Omental fat pad (tissue), 4 donors: ENCODE results near the gene AQP3. TPM values are rescaled to one million over a fixed set of nuclear protein-coding genes. Genes with fewer than 3 reads are reported as not detected.
"Not testable (repeated sequence)": the region's sequence is repeated elsewhere in the genome, so short reads cannot be mapped to it uniquely, and the experiment has no call there.

Experiments
- ATAC-seq: fragments of 150-250 bp; one replicate; pipeline ENCODE4 v1.9.1; 2016; ENCODE audit warnings: mild to moderate bottlenecking, moderate library complexity; ENCODE audit not compliant: low FRiP score
- DNase-seq: peaks from one replicate; pipeline ENCODE4 v3.0.0-alpha.2; 2019; ENCODE audit warnings: low spot score
- CTCF ChIP-seq, 3 donors: fragments of 450-650 bp; IDR thresholded peaks; one replicate each; pipeline ENCODE4 v1.5.1; 2016 to 2017; ENCODE audit warnings: antibody characterized with exemption in 3 of 3, mild to moderate bottlenecking in 3 of 3, moderate library complexity in 2 of 3
- total RNA-seq, 4 donors: library from RNA; depleted of rRNA; stranded (reverse); fragments of >200 nt; gene quantifications; one replicate each; pipeline ENCODE4 v1.1.0, GENCODE V29; 2016

The AQP3 gene
- total RNA-seq, 4 donors from 2014 or later = 9.9 to 139 (median 46.3) TPM

- ATAC-seq (no peak), DNase-seq (no peak)
- no peak for TF ChIP-seq CTCF (IDR thresholded peaks at IDR 0.05)
These were observed 15.8 kb upstream of the AQP3 start for GRCh38 chr9:33463151-33463550.

GRCh38 chr9:33461492-33461891 lies 14.1 kb upstream of the AQP3 start:
- TF ChIP-seq CTCF (IDR thresholded peaks at IDR 0.05) = no peak
- ATAC-seq = no peak
- no peak for DNase-seq

DNA sequence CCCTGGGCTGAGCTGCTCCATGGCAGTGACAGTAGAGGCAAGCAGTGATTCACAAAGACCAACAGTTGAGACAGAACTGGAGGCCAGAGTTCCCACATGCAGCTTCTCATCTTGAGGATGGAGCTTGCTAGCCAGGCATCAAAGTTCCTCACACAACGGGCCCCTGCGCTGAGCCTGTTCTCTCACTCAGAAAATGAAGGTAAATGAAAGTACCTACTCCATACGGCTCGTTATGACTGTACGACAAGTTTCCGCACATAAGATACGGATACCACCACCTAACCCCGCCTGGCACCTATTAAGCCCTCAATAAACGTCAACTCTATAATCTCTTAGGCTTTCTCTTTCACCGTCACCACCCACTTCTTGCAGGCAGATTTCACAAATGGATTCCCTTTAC lies 13.5 kb upstream of the AQP3 start:
- no peak for ATAC-seq
- no peak for DNase-seq
- TF ChIP-seq CTCF (IDR thresholded peaks at IDR 0.05) = no peak

DNA sequence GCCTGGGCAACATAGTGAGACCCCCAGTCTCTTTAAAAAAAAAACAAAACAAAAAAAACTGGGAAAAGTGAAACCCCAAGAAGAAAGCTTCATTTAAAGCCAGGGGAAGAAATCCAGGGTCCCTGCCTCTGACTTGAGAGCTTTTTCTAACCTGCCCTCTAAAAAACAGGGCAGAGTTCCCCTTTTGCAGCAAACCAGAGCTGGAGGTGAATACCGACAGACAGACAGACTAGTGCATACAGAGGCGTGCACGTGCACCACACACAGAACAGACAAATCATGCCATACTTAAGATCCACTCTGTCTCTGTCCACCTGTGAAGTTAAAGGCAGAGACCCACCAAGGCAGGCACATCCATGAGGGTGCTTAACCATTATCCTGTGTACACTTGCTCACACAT lies 11.7 kb upstream of the AQP3 start:
- ATAC-seq (no peak), DNase-seq (no peak)
- no peak for TF ChIP-seq CTCF (IDR thresholded peaks at IDR 0.05)

- TF ChIP-seq CTCF (IDR thresholded peaks at IDR 0.05) = no peak
- peak; percentile 82 for ATAC-seq
These were observed 11.1 kb upstream of the AQP3 start for GRCh38 chr9:33458444-33458843.

DNA sequence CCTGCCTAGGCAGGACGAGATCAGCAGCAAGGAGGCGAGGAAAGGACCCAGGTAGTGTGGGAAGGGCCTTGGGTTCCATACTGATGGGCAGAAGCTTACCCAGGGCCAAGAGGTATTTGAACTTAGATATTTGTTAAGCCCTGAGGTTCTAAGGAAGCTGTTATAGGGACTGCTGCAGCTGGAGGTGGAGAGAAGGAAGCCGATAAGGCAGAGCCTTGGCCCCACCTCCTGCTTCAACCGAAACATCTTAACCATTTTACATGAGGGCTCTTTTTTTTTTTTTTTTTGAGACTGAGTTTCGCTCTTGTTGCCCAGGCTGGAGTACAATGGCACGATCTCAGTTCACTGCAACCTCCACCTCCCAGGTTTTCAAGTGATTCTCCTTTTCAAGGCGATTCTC lies 8.6 kb upstream of the AQP3 start:
- no peak for TF ChIP-seq CTCF (IDR thresholded peaks at IDR 0.05)
- DNase-seq = no peak
- no peak for ATAC-seq

More at GRCh38 chr9:33458444-33458843, 11.1 kb upstream of the AQP3 start:
- no peak for DNase-seq

DNA sequence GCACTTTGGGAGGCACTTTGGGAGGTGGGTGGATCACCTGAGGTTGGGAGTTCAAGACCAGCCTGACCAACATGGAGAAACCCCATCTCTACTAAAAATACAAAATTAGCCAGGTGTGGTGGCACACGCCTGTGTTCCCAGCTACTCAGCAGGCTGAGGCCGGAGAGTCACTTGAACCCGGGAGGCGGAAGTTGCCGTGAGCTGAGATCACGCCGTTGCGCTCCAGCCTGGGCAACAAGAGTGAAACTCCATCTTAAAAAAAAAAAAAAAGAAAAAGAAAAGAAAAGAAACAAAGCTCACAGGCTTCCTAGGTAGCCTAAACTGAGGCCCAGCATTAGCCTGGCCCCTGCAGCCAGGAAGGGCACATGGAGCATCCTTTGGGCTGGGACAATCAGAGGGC lies 8.1 kb upstream of the AQP3 start:
- not testable (repeated sequence) for DNase-seq, ATAC-seq

DNA sequence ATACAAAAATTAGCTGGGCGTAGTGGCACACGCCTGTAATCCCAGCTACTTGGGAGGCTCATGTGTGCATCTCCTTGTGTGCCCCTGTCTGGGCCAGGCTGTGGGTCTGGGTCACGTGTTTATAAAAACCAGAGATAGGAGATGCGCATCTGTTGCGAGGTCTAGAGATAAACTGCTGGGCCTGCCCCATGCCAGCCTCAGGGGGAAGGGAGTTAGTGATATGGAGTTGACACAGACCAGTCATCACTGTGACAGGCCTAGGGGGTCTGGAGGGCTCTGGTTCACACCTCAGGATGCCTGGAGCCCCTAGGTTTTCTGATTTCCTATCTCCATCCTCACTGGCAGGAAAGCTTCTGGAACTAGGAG lies 7.3 kb upstream of the AQP3 start:
- not testable (repeated sequence) for DNase-seq, ATAC-seq
